Heart left ventricle (tissue), 16 donors: Measurements from ENCODE around the gene BICD1. TPM values are rescaled to one million over a fixed set of nuclear protein-coding genes. Genes with fewer than 3 reads are reported as not detected.

ENCODE experiments used
- ATAC-seq, 4 donors: fragments of 200-7000 bp; cut with Tn5 transposase; one replicate each; pipeline ENCODE4 v1.9.1; 2020 to 2022; ENCODE audit warnings: moderate library complexity in 4 of 4, mild to moderate bottlenecking in 3 of 4, moderate number of reproducible peaks in 1 of 4
- DNase-seq, 5 donors: peaks; one replicate each; pipeline ENCODE4 v3.0.0-alpha.2; 2020
- H3K27ac ChIP-seq, 12 donors: fragments of 200-600 bp; sonication (generic) in 4 of 12; one replicate each; pipeline versions ENCODE4 v1.5.0 to v1.8.0; 2016 to 2022; ENCODE audit warnings: mild to moderate bottlenecking in 2 of 12
- H3K27me3 ChIP-seq, 9 donors: fragments of 200-600 bp; sonication (generic) in 2 of 9; one replicate each; pipeline versions ENCODE4 v1.5.1 to v1.8.0; 2016 to 2022; ENCODE audit warnings: mild to moderate bottlenecking in 3 of 9
- H3K36me3 ChIP-seq, 9 donors: fragments of 200-600 bp; sonication (generic) in 2 of 9; one replicate each; pipeline versions ENCODE4 v1.5.0 to v1.8.0; 2018 to 2022; ENCODE audit warnings: mild to moderate bottlenecking in 2 of 9
- H3K4me1 ChIP-seq, 12 donors: fragments of 200-600 bp; sonication (generic) in 4 of 12; one replicate each; pipeline versions ENCODE4 v1.5.0 to v1.8.0; 2016 to 2022; ENCODE audit warnings: mild to moderate bottlenecking in 3 of 12
- H3K4me3 ChIP-seq, 12 donors: fragments of 200-600 bp; sonication (generic) in 4 of 12; one replicate each; pipeline versions ENCODE4 v1.5.0 to v1.8.0; 2017 to 2022; ENCODE audit warnings: mild to moderate bottlenecking in 9 of 12, moderate library complexity in 4 of 12
- H3K9me3 ChIP-seq, 12 donors: fragments of 200-600 bp; sonication (generic) in 4 of 12; one replicate each; pipeline versions ENCODE4 v1.5.0 to v1.8.0; 2016 to 2022; ENCODE audit warnings: mild to moderate bottlenecking in 1 of 12
- POLR2A ChIP-seq, 2 donors: fragments of 450-650 bp; IDR thresholded peaks; one replicate each; pipeline ENCODE4 v1.6.1; 2017; ENCODE audit warnings: antibody characterized with exemption in 2 of 2, mild to moderate bottlenecking in 2 of 2, moderate library complexity in 2 of 2
- WGBS, 4 donors: extraction: QIAGEN DNeasy Blood & Tissue Kit in 2 of 4; methylation state at CpG; one replicate each; pipeline versions ENCODE4 v1.1.5 to v1.1.7; 2013 to 2018; 5-methylcytosine and 5-hydroxymethylcytosine counted together
- intact Hi-C, 10 donors: fragments of 100-400 bp; cut with DNase I; formaldehyde crosslinking; loops; one replicate each; pipeline versions ENCODE4 v1.11.1 to v1.14.2; 2022
- polyA plus RNA-seq, 2 donors: library from polyadenylated mRNA; stranded (reverse); fragments of 200-250 nt; gene quantifications; one replicate each; pipeline ENCODE4 v1.2.3, GENCODE V29; 2013
- total RNA-seq, 9 donors: library from RNA; depleted of rRNA in 2 of 9; stranded (reverse); fragments of >200 nt in 2 of 9; fragmentation: NEBNext Ultra II Directional in 3 of 9; extraction: Animal tissue kit (Norgen Biotek cat#: 25700) in 3 of 9; gene quantifications; one replicate each; pipeline versions ENCODE4 v1.1.0 to v1.2.4, GENCODE V29; 2016 to 2023
- TF ChIP-seq, protein P1 (sequence below), 12 donors: fragments of 200-600 bp; sonication (generic) in 4 of 12; IDR thresholded peaks; one replicate each; pipeline versions ENCODE4 v1.5.0 to v1.8.0; 2018 to 2022; ENCODE audit warnings: antibody characterized with exemption in 12 of 12, mild to moderate bottlenecking in 5 of 12
- donor health status: ischemic (EF 13 %, LVEDD 7.1; RV severe dilation, severe dysfunction).
- donor health status: healthy with polysubstance abuse.
- donor health status: DM: no; HTN: yes; CAD: no.
- donor health status: DM: no; HTN: no; CAD: no.
- donor health status: ischemic (EF 25% LVEDD 6.9; RV normal size, moderate dysfunction).
- donor health status: ischemic (EF 25% LVEDD 5.7; RV mildly dilated, moderate dysfunction).
- donor health status: healthy.
- donor health status: DM: yes; HTN: yes; CAD: no.
- donor health status: ischemic (EF 35%, LVEDD 5.7; RV mildly dilated, moderate dysfunction).
- donor health status: nonischemic (EF 11% LVEDD 7.7; RV severe dilation, severe dysfunction).
- donor health status: DM: yes; HTN: yes; CAD: no.
- donor health status: PGD.
- donor health status: ischemic (EF 29% LVEDD 5.4; RV normal size, mild dysfunction).
- donor health status: nonischemic (EF 23%, LVEDD 6.1; RV moderate dilation, normal function).

The BICD1 gene
- total and polyA plus RNA-seq, 11 donors, result 2.1 to 16.3 (median 7.0) TPM

DNA sequence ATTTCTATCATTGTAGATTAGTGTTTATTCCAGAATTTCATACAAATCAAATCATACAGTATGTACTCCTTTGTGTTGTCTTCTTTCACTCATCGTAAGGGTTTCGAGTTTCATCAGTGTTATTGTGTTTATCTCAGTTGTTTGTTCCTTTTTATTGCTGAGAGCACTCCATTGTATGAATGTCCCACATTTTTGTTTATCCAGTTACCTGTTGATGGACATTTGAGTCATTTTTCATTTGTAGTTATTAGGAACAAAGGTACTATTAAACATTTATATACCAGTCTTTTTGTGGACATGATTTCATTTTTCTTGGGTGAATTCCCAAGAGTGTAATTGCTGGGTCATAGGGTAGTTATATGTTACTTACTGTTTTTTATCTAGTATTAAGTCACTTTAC is 70.0 kb downstream of the BICD1 start:
- intact Hi-C loops, result loop anchor here in 1 of 10 donors (10.0 kb wide), 1 partner anchor 112 kb away; no protein-coding TSS in a partner anchor
- Histone ChIP-seq H3K4me1 (peaks cover 0 to 9% (median 0%) of the 10 kb centered on the region in 12 donors), H3K9me3 (no peaks in the 10 kb centered on the region), H3K27me3 (no peaks in the 10 kb centered on the region), H3K36me3 (no peaks in the 10 kb centered on the region), H3K27ac (no peak overlapping the region), H3K4me3 (no peak overlapping the region)
- DNase-seq (no peak), ATAC-seq (no peak)
- no peak for TF ChIP-seq POLR2A (IDR thresholded peaks at IDR 0.05)
- TF ChIP-seq, protein P1, sequence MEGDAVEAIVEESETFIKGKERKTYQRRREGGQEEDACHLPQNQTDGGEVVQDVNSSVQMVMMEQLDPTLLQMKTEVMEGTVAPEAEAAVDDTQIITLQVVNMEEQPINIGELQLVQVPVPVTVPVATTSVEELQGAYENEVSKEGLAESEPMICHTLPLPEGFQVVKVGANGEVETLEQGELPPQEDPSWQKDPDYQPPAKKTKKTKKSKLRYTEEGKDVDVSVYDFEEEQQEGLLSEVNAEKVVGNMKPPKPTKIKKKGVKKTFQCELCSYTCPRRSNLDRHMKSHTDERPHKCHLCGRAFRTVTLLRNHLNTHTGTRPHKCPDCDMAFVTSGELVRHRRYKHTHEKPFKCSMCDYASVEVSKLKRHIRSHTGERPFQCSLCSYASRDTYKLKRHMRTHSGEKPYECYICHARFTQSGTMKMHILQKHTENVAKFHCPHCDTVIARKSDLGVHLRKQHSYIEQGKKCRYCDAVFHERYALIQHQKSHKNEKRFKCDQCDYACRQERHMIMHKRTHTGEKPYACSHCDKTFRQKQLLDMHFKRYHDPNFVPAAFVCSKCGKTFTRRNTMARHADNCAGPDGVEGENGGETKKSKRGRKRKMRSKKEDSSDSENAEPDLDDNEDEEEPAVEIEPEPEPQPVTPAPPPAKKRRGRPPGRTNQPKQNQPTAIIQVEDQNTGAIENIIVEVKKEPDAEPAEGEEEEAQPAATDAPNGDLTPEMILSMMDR (IDR thresholded peaks at IDR 0.05), result no peak
- 94 to 99% (median 97%) methylated on average over 2 of the region's 2 CpGs for WGBS, 4 donors

DNA sequence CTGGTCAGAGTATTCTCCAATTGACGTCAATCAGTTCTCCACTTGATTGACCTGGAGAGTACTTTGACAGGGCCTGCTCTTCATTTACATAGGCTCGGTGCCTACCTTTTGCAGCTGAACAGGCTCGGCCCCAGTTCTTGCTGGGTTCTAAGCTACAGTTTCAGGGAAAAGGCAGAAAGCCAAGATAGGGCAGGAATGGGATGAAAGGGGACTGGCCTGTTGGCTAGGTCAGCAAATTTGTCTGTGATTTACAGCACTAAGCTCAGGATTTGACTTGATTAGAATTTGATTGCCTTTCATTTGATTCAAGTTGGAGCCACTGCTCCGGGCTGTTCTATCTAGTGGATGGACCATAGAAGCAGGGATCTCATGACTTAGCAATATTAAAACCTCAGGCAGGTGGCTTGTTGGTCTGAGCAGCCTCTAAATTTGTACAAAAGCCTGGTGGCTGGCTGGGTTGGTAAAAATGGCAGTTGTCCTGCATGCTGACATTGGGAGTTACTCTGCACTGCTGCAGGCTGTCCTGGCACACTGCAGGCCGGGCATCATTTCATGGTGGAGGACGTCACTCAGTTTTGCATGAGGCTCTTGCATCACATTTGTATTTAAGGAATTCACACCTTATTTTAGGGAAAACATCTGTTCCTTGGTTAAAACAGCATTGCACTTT is 71.8 kb downstream of the BICD1 start:
- H3K36me3 ChIP-seq, result no peaks in the 10 kb centered on the region

DNA sequence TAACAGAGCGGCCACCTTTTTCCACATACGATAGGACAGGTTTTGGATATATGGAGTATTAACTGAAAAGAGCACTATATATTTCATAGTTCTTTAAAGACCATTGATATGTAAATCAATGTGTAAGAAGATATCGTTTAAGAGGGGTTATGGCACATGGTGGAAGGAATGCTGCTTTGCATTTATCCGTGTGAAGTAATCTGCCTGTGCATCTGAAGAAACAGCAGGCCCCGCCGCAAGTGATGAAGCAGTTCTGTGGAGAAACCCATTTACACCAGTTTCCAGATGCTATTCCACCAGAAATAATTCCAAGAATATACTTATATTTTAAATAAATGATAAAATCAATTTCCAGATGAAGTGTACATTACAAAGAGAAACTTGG is 72.4 kb downstream of the BICD1 start:
- TF ChIP-seq, protein P1 (IDR thresholded peaks at IDR 0.05), result no peak
- TF ChIP-seq POLR2A (IDR thresholded peaks at IDR 0.05), result no peak
- 70 to 75% (median 73%) methylated on average over 6 of the region's 6 CpGs for WGBS, 4 donors
- no peaks in the 10 kb centered on the region for H3K27me3 ChIP-seq
- ATAC-seq (no peak), DNase-seq (no peak)
- no peak overlapping the region for H3K4me3 ChIP-seq
- H3K27ac ChIP-seq, result no peak overlapping the region
- H3K9me3 ChIP-seq, result no peaks in the 10 kb centered on the region
- intact Hi-C loops, result loop anchor here in 1 of 10 donors (10.0 kb wide), 1 partner anchor 114 kb away; no protein-coding TSS in a partner anchor
- H3K4me1 ChIP-seq, result peaks cover 0 to 9% (median 0%) of the 10 kb centered on the region in 12 donors
- H3K36me3 ChIP-seq, result no peaks in the 10 kb centered on the region

More for the DNA sequence above, 71.8 kb downstream of the BICD1 start:
- H3K27ac ChIP-seq, result no peak overlapping the region
- intact Hi-C loops, result loop anchor here in 1 of 10 donors (10.0 kb wide), 1 partner anchor 114 kb away; no protein-coding TSS in a partner anchor
- DNase-seq, result no peak
- H3K9me3 ChIP-seq, result no peaks in the 10 kb centered on the region
- peaks cover 0 to 9% (median 0%) of the 10 kb centered on the region in 12 donors for H3K4me1 ChIP-seq
- TF ChIP-seq, protein P1 (IDR thresholded peaks at IDR 0.05), result no peak
- TF ChIP-seq POLR2A (IDR thresholded peaks at IDR 0.05), result no peak
- 93 to 96% (median 94%) methylated on average over 6 of the region's 6 CpGs for WGBS, 4 donors
- H3K4me3 ChIP-seq, result no peak overlapping the region
- no peak for ATAC-seq
- no peaks in the 10 kb centered on the region for H3K27me3 ChIP-seq

DNA sequence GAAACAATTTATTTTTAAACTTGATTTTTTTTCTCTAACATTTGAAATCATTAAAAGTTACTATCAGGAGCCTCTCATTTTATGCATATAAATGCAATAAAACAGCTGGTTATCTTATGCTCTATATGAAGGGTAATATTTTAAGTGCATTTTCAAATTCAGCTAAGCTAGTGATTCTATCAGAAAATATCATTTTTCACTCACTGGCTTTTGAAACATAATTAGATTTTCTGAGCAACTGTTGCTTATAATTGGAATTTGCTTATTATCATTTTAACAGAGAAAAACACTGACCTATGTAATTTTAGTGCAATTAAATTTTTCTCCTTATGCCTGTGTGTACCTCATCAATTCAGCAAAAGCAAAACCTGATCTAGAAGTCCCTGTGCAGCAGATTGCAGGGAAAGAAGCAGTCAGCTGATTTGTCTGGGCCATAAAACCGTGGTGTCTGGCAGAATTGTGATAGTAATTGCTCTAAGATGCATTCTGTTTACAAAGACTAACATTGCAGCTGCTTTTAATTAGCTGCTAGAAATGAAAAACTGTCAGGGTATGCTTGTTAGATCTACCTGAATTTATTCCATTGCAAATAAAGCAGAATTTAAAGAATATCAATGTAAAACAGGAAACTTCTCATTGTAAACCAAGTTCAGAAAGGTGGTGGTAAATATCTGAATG is 75.0 kb downstream of the BICD1 start:
- Histone ChIP-seq H3K27me3 (no peaks in the 10 kb centered on the region), H3K27ac (no peak overlapping the region), H3K36me3 (no peaks in the 10 kb centered on the region), H3K9me3 (no peaks in the 10 kb centered on the region), H3K4me1 (peaks cover 0 to 9% (median 0%) of the 10 kb centered on the region in 12 donors), H3K4me3 (no peak overlapping the region)
- ATAC-seq (no peak), DNase-seq (no peak)
- intact Hi-C loops, result no loop called here
- TF ChIP-seq, protein P1 (IDR thresholded peaks at IDR 0.05), result no peak
- no peak for TF ChIP-seq POLR2A (IDR thresholded peaks at IDR 0.05)
- 65 to 84% (median 74%) methylated on average over 1 of the region's 1 CpG for WGBS, 4 donors
